ENCODE data around the gene NOL4. TPM values are rescaled to one million over a fixed set of nuclear protein-coding genes. Genes with fewer than 3 reads are reported as not detected.

The NOL4 gene
- total and polyA plus RNA-seq, 2 experiments from 2014 or later, result 0.52 to 0.63 TPM

DNA sequence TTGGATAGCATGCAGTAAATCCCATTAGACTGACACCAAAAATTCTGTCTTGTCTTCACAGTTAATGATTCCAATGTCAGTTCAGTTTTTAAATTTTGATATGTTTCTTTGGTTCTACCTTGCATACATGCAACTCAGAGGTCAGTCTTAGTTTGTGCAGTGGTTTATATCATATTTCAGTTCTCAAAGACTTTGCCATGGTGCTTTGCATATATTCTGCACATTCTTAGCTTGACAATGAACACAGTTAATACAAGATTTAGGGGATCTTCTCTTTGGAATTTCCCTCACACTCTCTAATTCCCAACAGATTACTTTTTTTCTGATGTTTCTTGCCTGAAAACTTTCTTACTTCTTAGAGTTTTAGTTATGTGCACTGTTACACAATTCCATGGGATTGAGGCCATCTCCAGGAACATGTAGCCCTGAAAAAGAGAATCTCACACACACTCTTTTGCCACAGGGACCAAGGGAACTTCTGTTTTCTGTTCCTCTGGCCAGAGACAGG, 17.3 kb downstream of the NOL4 start:
- H3K27ac Mint-ChIP-seq, result no peak overlapping the region
- H3K79me2 ChIP-seq (replicated peaks; ENCODE audit: insufficient read depth), result no peaks in the 10 kb centered on the region
- no peak overlapping the region for H3K4me3 ChIP-seq
- no peaks in the 10 kb centered on the region for H3K36me3 ChIP-seq (ENCODE audit: insufficient read depth)
- H3K9me2 ChIP-seq (ENCODE audit: insufficient read depth), result no peaks in the 10 kb centered on the region
- no peak overlapping the region for H3K4me3 Mint-ChIP-seq
- no peaks in the 10 kb centered on the region for H4K20me1 ChIP-seq (replicated peaks; ENCODE audit: insufficient read depth)
- no peak overlapping the region for H3K4me2 ChIP-seq
- no peaks in the 10 kb centered on the region for H3K36me3 Mint-ChIP-seq (ENCODE audit: low read depth)
- ATAC-seq (no peak), DNase-seq (ENCODE audit: low spot score) (no peak)
- no peak overlapping the region for H3K27ac ChIP-seq (ENCODE audit: low read depth)
- H3K27me3 Mint-ChIP-seq (ENCODE audit: insufficient read depth, low read depth, poor library complexity), result no peaks in the 10 kb centered on the region
- TF ChIP-seq ZNF331 (CRISPR knock-in tag; IDR thresholded peaks at IDR 0.05; ENCODE audit: low read depth) (no peak), JUNB (IDR thresholded peaks at IDR 0.05; ENCODE audit: unreplicated experiment) (no peak), POLR2AphosphoS5 (IDR thresholded peaks at IDR 0.05; ENCODE audit: low read depth) (no peak), NANOG (IDR thresholded peaks at IDR 0.05; ENCODE audit: borderline replicate concordance) (no peak), STAT1 (IDR thresholded peaks at IDR 0.05; ENCODE audit: unreplicated experiment) (no peak), EZH2phosphoT487 (IDR thresholded peaks at IDR 0.05; ENCODE audit: unreplicated experiment) (no peak), EZH2 (IDR thresholded peaks at IDR 0.05; ENCODE audit: low read depth, unreplicated experiment) (no peak), ZNF114 (CRISPR knock-in tag; IDR thresholded peaks at IDR 0.05) (no peak), CREB1 (CRISPR knock-in tag; IDR thresholded peaks at IDR 0.05; ENCODE audit: low read depth) (no peak)
- TF ChIP-seq, protein P1, sequence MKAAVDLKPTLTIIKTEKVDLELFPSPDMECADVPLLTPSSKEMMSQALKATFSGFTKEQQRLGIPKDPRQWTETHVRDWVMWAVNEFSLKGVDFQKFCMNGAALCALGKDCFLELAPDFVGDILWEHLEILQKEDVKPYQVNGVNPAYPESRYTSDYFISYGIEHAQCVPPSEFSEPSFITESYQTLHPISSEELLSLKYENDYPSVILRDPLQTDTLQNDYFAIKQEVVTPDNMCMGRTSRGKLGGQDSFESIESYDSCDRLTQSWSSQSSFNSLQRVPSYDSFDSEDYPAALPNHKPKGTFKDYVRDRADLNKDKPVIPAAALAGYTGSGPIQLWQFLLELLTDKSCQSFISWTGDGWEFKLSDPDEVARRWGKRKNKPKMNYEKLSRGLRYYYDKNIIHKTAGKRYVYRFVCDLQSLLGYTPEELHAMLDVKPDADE (IDR thresholded peaks at IDR 0.05), result no peak
- TF ChIP-seq, protein P2, sequence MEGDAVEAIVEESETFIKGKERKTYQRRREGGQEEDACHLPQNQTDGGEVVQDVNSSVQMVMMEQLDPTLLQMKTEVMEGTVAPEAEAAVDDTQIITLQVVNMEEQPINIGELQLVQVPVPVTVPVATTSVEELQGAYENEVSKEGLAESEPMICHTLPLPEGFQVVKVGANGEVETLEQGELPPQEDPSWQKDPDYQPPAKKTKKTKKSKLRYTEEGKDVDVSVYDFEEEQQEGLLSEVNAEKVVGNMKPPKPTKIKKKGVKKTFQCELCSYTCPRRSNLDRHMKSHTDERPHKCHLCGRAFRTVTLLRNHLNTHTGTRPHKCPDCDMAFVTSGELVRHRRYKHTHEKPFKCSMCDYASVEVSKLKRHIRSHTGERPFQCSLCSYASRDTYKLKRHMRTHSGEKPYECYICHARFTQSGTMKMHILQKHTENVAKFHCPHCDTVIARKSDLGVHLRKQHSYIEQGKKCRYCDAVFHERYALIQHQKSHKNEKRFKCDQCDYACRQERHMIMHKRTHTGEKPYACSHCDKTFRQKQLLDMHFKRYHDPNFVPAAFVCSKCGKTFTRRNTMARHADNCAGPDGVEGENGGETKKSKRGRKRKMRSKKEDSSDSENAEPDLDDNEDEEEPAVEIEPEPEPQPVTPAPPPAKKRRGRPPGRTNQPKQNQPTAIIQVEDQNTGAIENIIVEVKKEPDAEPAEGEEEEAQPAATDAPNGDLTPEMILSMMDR (conservative IDR thresholded peaks at IDR 0.05; ENCODE audit: low read depth in 2 of 2), result no peak
- TF ChIP-seq, protein P3, sequence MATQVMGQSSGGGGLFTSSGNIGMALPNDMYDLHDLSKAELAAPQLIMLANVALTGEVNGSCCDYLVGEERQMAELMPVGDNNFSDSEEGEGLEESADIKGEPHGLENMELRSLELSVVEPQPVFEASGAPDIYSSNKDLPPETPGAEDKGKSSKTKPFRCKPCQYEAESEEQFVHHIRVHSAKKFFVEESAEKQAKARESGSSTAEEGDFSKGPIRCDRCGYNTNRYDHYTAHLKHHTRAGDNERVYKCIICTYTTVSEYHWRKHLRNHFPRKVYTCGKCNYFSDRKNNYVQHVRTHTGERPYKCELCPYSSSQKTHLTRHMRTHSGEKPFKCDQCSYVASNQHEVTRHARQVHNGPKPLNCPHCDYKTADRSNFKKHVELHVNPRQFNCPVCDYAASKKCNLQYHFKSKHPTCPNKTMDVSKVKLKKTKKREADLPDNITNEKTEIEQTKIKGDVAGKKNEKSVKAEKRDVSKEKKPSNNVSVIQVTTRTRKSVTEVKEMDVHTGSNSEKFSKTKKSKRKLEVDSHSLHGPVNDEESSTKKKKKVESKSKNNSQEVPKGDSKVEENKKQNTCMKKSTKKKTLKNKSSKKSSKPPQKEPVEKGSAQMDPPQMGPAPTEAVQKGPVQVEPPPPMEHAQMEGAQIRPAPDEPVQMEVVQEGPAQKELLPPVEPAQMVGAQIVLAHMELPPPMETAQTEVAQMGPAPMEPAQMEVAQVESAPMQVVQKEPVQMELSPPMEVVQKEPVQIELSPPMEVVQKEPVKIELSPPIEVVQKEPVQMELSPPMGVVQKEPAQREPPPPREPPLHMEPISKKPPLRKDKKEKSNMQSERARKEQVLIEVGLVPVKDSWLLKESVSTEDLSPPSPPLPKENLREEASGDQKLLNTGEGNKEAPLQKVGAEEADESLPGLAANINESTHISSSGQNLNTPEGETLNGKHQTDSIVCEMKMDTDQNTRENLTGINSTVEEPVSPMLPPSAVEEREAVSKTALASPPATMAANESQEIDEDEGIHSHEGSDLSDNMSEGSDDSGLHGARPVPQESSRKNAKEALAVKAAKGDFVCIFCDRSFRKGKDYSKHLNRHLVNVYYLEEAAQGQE (IDR thresholded peaks at IDR 0.05; ENCODE audit: unreplicated experiment), result no peak
- TF ChIP-seq, protein P4, sequence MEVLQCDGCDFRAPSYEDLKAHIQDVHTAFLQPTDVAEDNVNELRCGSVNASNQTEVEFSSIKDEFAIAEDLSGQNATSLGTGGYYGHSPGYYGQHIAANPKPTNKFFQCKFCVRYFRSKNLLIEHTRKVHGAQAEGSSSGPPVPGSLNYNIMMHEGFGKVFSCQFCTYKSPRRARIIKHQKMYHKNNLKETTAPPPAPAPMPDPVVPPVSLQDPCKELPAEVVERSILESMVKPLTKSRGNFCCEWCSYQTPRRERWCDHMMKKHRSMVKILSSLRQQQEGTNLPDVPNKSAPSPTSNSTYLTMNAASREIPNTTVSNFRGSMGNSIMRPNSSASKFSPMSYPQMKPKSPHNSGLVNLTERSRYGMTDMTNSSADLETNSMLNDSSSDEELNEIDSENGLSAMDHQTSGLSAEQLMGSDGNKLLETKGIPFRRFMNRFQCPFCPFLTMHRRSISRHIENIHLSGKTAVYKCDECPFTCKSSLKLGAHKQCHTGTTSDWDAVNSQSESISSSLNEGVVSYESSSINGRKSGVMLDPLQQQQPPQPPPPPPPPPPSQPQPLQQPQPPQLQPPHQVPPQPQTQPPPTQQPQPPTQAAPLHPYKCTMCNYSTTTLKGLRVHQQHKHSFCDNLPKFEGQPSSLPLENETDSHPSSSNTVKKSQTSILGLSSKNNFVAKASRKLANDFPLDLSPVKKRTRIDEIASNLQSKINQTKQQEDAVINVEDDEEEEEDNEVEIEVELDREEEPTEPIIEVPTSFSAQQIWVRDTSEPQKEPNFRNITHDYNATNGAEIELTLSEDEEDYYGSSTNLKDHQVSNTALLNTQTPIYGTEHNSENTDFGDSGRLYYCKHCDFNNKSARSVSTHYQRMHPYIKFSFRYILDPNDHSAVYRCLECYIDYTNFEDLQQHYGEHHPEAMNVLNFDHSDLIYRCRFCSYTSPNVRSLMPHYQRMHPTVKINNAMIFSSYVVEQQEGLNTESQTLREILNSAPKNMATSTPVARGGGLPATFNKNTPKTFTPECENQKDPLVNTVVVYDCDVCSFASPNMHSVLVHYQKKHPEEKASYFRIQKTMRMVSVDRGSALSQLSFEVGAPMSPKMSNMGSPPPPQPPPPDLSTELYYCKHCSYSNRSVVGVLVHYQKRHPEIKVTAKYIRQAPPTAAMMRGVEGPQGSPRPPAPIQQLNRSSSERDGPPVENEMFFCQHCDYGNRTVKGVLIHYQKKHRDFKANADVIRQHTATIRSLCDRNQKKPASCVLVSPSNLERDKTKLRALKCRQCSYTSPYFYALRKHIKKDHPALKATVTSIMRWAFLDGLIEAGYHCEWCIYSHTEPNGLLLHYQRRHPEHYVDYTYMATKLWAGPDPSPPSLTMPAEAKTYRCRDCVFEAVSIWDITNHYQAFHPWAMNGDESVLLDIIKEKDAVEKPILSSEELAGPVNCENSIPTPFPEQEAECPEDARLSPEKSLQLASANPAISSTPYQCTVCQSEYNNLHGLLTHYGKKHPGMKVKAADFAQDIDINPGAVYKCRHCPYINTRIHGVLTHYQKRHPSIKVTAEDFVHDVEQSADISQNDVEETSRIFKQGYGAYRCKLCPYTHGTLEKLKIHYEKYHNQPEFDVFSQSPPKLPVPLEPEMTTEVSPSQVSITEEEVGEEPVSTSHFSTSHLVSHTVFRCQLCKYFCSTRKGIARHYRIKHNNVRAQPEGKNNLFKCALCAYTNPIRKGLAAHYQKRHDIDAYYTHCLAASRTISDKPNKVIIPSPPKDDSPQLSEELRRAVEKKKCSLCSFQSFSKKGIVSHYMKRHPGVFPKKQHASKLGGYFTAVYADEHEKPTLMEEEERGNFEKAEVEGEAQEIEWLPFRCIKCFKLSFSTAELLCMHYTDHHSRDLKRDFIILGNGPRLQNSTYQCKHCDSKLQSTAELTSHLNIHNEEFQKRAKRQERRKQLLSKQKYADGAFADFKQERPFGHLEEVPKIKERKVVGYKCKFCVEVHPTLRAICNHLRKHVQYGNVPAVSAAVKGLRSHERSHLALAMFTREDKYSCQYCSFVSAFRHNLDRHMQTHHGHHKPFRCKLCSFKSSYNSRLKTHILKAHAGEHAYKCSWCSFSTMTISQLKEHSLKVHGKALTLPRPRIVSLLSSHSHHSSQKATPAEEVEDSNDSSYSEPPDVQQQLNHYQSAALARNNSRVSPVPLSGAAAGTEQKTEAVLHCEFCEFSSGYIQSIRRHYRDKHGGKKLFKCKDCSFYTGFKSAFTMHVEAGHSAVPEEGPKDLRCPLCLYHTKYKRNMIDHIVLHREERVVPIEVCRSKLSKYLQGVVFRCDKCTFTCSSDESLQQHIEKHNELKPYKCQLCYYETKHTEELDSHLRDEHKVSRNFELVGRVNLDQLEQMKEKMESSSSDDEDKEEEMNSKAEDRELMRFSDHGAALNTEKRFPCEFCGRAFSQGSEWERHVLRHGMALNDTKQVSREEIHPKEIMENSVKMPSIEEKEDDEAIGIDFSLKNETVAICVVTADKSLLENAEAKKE (CRISPR knock-in tag; IDR thresholded peaks at IDR 0.05), result no peak
- no peaks in the 10 kb centered on the region for H3K4me1 Mint-ChIP-seq
- H3K27me3 ChIP-seq (ENCODE audit: insufficient read depth), result no peaks in the 10 kb centered on the region
- H2AFZ ChIP-seq, result no peak overlapping the region
- no peaks in the 10 kb centered on the region for H3F3A ChIP-seq (replicated peaks; ENCODE audit: low read depth)
- H3K4me1 ChIP-seq (ENCODE audit: insufficient read depth), result no peaks in the 10 kb centered on the region
- H3K9me3 Mint-ChIP-seq, result no peaks in the 10 kb centered on the region

Measured in GM23338 (cell line).